ENCODE data around the gene ADAP2.
"Not testable (repeated sequence)": the region's sequence is repeated elsewhere in the genome, so short reads cannot be mapped to it uniquely, and the experiment has no call there.

Gene ADAP2

GRCh38 chr17:30956764-30957374, 35.1 kb downstream of the ADAP2 start:
- TF ChIP-seq, protein P1, sequence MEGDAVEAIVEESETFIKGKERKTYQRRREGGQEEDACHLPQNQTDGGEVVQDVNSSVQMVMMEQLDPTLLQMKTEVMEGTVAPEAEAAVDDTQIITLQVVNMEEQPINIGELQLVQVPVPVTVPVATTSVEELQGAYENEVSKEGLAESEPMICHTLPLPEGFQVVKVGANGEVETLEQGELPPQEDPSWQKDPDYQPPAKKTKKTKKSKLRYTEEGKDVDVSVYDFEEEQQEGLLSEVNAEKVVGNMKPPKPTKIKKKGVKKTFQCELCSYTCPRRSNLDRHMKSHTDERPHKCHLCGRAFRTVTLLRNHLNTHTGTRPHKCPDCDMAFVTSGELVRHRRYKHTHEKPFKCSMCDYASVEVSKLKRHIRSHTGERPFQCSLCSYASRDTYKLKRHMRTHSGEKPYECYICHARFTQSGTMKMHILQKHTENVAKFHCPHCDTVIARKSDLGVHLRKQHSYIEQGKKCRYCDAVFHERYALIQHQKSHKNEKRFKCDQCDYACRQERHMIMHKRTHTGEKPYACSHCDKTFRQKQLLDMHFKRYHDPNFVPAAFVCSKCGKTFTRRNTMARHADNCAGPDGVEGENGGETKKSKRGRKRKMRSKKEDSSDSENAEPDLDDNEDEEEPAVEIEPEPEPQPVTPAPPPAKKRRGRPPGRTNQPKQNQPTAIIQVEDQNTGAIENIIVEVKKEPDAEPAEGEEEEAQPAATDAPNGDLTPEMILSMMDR (conservative IDR thresholded peaks at IDR 0.05): no peak
- no peak overlapping the region for H3K27ac ChIP-seq

DNA sequence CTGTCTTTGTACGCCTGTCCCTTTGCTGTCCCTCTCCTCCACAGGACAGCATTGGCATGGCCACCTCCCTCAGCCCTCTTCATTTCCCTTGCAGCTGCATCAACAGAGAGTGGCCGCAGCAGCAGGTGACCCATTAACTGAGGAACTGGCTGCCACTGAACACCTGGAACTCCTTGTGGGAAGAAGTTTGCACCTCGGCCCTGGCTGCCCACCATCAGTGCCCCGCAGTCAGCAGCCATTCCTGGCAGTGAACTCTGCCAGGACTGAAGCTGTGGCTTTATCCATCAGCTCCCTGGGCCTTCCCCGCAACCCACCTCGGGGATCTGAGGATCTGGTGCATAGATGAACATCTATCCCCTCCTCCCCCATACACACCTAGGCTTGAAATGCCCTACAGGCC, 36.0 kb downstream of the ADAP2 start:
- no peak overlapping the region for H3K27ac ChIP-seq

DNA sequence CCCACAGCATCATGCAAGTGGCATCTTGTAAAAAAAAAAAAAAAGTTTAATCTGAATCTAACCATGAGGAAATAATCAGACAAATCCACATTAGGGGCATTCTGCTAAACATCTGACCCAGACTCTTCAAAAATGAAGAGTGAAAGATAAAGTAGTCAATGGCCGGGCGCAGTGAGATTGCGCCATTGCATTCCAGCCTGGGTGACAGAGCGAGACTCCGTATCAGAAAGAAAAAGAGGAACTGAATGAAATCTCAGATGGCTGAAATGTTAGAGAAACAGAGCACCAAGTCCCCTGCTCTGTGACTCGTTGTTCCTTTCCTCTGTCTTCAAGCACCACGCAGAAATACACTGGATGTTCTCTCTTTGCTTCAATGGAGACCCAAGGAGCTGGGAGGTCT, 36.4 kb downstream of the ADAP2 start:
- no peak overlapping the region for H3K27ac ChIP-seq
- TF ChIP-seq, protein P1 (conservative IDR thresholded peaks at IDR 0.05): no peak

More for the DNA sequence above, 36.0 kb downstream of the ADAP2 start:
- TF ChIP-seq, protein P1 (conservative IDR thresholded peaks at IDR 0.05): no peak

GRCh38 chr17:30961209-30962188, 39.8 kb downstream of the ADAP2 start:
- TF ChIP-seq, protein P1 (conservative IDR thresholded peaks at IDR 0.05): no peak
- H3K27ac ChIP-seq: no peak overlapping the region

GRCh38 chr17:30964312-30964711, 42.6 kb downstream of the ADAP2 start:
- not testable (repeated sequence) for H3K27ac ChIP-seq

DNA sequence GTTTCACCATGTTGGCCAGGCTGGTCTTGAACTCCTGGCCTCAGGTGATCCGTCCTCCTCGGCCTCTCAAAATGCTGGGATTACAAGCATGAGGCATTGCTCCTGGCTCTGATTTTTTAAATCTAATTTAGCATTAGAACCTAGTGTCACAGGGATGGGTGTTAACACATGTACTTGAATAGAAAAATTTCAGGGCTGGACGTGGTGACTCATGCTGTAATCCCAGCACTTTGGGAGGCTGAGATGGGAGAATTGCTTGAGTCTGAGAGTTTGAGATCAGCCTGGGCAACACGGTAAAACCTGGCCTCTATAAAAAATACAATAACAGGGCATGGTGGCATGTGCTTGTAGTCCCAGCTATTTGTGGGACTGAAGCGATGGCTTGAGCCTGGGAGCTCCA, 43.1 kb downstream of the ADAP2 start:
- TF ChIP-seq, protein P1 (conservative IDR thresholded peaks at IDR 0.05): no peak
- no peak overlapping the region for H3K27ac ChIP-seq

DNA sequence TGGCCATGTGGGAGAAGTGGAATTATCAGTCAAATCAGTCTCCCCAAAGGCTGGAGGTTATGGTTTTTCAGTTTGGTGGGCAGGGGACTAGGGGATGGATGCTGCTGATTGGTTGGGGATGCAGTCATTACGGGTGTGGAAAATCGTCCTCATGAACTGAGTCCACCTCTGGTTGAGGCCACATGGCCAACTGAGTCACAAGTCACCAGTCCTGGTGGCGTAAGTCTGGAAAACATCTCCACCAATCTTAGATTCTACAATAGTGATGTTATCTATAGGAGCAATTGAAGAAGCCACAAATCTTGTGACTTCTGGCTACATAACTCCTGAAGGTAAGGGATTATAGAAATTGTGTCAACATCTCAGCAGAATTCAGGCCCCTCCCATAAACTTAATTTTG, 43.9 kb downstream of the ADAP2 start:
- TF ChIP-seq, protein P1 (conservative IDR thresholded peaks at IDR 0.05): no peak
- H3K27ac ChIP-seq: no peak overlapping the region

GRCh38 chr17:30967911-30968310, 46.2 kb downstream of the ADAP2 start:
- not testable (repeated sequence) for H3K27ac ChIP-seq
